ENCODE results near the gene EPHA5.

Gene EPHA5

GRCh38 chr4:65383589-65384305, 286.5 kb downstream of the EPHA5 start:
- no peak overlapping the region for H4K8ac ChIP-seq (ENCODE audit: low read depth, low read length)
- H3K79me1 ChIP-seq (ENCODE audit: low read length): no peaks in the 10 kb centered on the region
- no peak overlapping the region for H3K27ac ChIP-seq (ENCODE audit: low read depth, low read length)
- H3K18ac ChIP-seq (ENCODE audit: low read length): no peak overlapping the region
- H4K12ac ChIP-seq (ENCODE audit: low read depth, low read length): no peak overlapping the region
- no peak overlapping the region for H3K9ac ChIP-seq (ENCODE audit: low read length)
- no peaks in the 10 kb centered on the region for H3K27me3 ChIP-seq (ENCODE audit: insufficient read depth, low read length)
- no peak for DNase-seq
- H3K4ac ChIP-seq (ENCODE audit: low read depth, low read length): no peak overlapping the region
- H2BK12ac ChIP-seq (ENCODE audit: low read length): no peak overlapping the region
- no peak overlapping the region for H3K4me2 ChIP-seq (ENCODE audit: low read length)
- H3K4me3 ChIP-seq (ENCODE audit: low read depth, low read length): no peak overlapping the region
- H2AK5ac ChIP-seq (ENCODE audit: low read length): no peak overlapping the region
- no peak overlapping the region for H4K91ac ChIP-seq (ENCODE audit: low read depth, low read length)
- H2BK120ac ChIP-seq (ENCODE audit: insufficient read depth, low read length, poor library complexity): no peak overlapping the region
- no peaks in the 10 kb centered on the region for H3K9me3 ChIP-seq (ENCODE audit: insufficient read depth, low read depth, low read length)
- H3K4me1 ChIP-seq (ENCODE audit: control insufficient read depth in 1 of 2, insufficient read depth in 2 of 2, low read length in 2 of 2): no peaks in the 10 kb centered on the region
- no CpG with 5 or more reads among the region's 6 CpGs for WGBS (ENCODE audit: extremely low coverage, insufficient coverage, insufficient read length)
- H2BK5ac ChIP-seq (ENCODE audit: low read depth, low read length, poor library complexity): no peak overlapping the region
- no peaks in the 10 kb centered on the region for H3K36me3 ChIP-seq (ENCODE audit: control insufficient read depth in 1 of 2, insufficient read depth in 2 of 2, low read length in 2 of 2)
- H3K23ac ChIP-seq (ENCODE audit: low read length): no peak overlapping the region
- no peaks in the 10 kb centered on the region for H3K79me2 ChIP-seq (ENCODE audit: control insufficient read depth, insufficient read depth, low read length, poor library complexity)
- no peak overlapping the region for H3K14ac ChIP-seq (ENCODE audit: low read length)
- no peak overlapping the region for H2AFZ ChIP-seq (ENCODE audit: insufficient read depth, low read length, poor library complexity)

DNA sequence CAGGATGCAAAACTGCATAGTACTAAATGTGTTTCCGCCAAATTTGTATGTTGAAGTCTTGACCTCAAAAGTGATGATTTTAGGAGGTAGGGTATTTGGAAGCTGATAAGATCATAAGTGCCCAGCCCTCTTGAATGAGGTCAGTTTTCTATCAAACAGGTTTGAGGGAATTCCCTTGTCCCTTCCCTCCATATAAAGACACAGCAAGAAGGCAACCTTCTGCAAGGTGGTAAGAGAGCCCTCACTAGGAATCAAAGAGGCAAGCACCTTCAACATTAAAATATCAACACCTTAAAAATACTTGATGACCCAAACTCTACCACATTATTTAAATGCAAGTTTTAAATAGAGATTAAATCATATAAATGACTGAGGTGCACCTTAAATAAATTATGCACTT, 288.6 kb downstream of the EPHA5 start:
- WGBS (ENCODE audit: extremely low coverage, insufficient coverage, insufficient read length): no CpG with 5 or more reads among the region's 1 CpG

GRCh38 chr4:65370709-65371108, 299.6 kb downstream of the EPHA5 start:
- H4K8ac ChIP-seq (ENCODE audit: low read depth, low read length): no peak overlapping the region
- no peaks in the 10 kb centered on the region for H3K36me3 ChIP-seq (ENCODE audit: control insufficient read depth in 1 of 2, insufficient read depth in 2 of 2, low read length in 2 of 2)
- no peak overlapping the region for H2BK12ac ChIP-seq (ENCODE audit: low read length)
- no peak overlapping the region for H2BK120ac ChIP-seq (ENCODE audit: insufficient read depth, low read length, poor library complexity)
- DNase-seq: no peak
- H3K9me3 ChIP-seq (ENCODE audit: insufficient read depth, low read depth, low read length): no peaks in the 10 kb centered on the region
- no peaks in the 10 kb centered on the region for H3K27me3 ChIP-seq (ENCODE audit: insufficient read depth, low read length)
- H4K91ac ChIP-seq (ENCODE audit: low read depth, low read length): no peak overlapping the region
- H3K4me2 ChIP-seq (ENCODE audit: low read length): no peak overlapping the region
- no peak overlapping the region for H3K4me3 ChIP-seq (ENCODE audit: low read depth, low read length)
- no peak overlapping the region for H2BK5ac ChIP-seq (ENCODE audit: low read depth, low read length, poor library complexity)
- H4K12ac ChIP-seq (ENCODE audit: low read depth, low read length): no peak overlapping the region
- H3K79me1 ChIP-seq (ENCODE audit: low read length): no peaks in the 10 kb centered on the region
- WGBS (ENCODE audit: extremely low coverage, insufficient coverage, insufficient read length): no CpG with 5 or more reads among the region's 3 CpGs
- no peak overlapping the region for H3K4ac ChIP-seq (ENCODE audit: low read depth, low read length)
- H3K27ac ChIP-seq (ENCODE audit: low read depth, low read length): no peak overlapping the region
- H3K4me1 ChIP-seq (ENCODE audit: control insufficient read depth in 1 of 2, insufficient read depth in 2 of 2, low read length in 2 of 2): no peaks in the 10 kb centered on the region
- H3K18ac ChIP-seq (ENCODE audit: low read length): no peak overlapping the region
- no peak overlapping the region for H2AFZ ChIP-seq (ENCODE audit: insufficient read depth, low read length, poor library complexity)
- no peak overlapping the region for H3K23ac ChIP-seq (ENCODE audit: low read length)
- H2AK5ac ChIP-seq (ENCODE audit: low read length): no peak overlapping the region
- H3K14ac ChIP-seq (ENCODE audit: low read length): no peak overlapping the region
- H3K79me2 ChIP-seq (ENCODE audit: control insufficient read depth, insufficient read depth, low read length, poor library complexity): no peaks in the 10 kb centered on the region
- no peak overlapping the region for H3K9ac ChIP-seq (ENCODE audit: low read length)

More for the DNA sequence above, 288.6 kb downstream of the EPHA5 start:
- no peaks in the 10 kb centered on the region for H3K36me3 ChIP-seq (ENCODE audit: control insufficient read depth in 1 of 2, insufficient read depth in 2 of 2, low read length in 2 of 2)
- no peaks in the 10 kb centered on the region for H3K9me3 ChIP-seq (ENCODE audit: insufficient read depth, low read depth, low read length)
- H3K23ac ChIP-seq (ENCODE audit: low read length): no peak overlapping the region
- H2AFZ ChIP-seq (ENCODE audit: insufficient read depth, low read length, poor library complexity): no peak overlapping the region
- no peak overlapping the region for H3K4me2 ChIP-seq (ENCODE audit: low read length)
- no peaks in the 10 kb centered on the region for H3K4me1 ChIP-seq (ENCODE audit: control insufficient read depth in 1 of 2, insufficient read depth in 2 of 2, low read length in 2 of 2)
- no peak for DNase-seq
- H3K27me3 ChIP-seq (ENCODE audit: insufficient read depth, low read length): no peaks in the 10 kb centered on the region
- H3K14ac ChIP-seq (ENCODE audit: low read length): no peak overlapping the region
- H3K79me1 ChIP-seq (ENCODE audit: low read length): no peaks in the 10 kb centered on the region
- H2BK5ac ChIP-seq (ENCODE audit: low read depth, low read length, poor library complexity): no peak overlapping the region
- H3K79me2 ChIP-seq (ENCODE audit: control insufficient read depth, insufficient read depth, low read length, poor library complexity): no peaks in the 10 kb centered on the region
- H3K27ac ChIP-seq (ENCODE audit: low read depth, low read length): no peak overlapping the region
- H3K18ac ChIP-seq (ENCODE audit: low read length): no peak overlapping the region
- H2AK5ac ChIP-seq (ENCODE audit: low read length): no peak overlapping the region
- no peak overlapping the region for H2BK12ac ChIP-seq (ENCODE audit: low read length)
- H3K9ac ChIP-seq (ENCODE audit: low read length): no peak overlapping the region
- H4K8ac ChIP-seq (ENCODE audit: low read depth, low read length): no peak overlapping the region
- H3K4me3 ChIP-seq (ENCODE audit: low read depth, low read length): no peak overlapping the region
- H4K12ac ChIP-seq (ENCODE audit: low read depth, low read length): no peak overlapping the region
- H2BK120ac ChIP-seq (ENCODE audit: insufficient read depth, low read length, poor library complexity): no peak overlapping the region
- H4K91ac ChIP-seq (ENCODE audit: low read depth, low read length): no peak overlapping the region
- H3K4ac ChIP-seq (ENCODE audit: low read depth, low read length): no peak overlapping the region

- H3K14ac ChIP-seq (ENCODE audit: low read length): no peak overlapping the region
- no peak overlapping the region for H4K8ac ChIP-seq (ENCODE audit: low read depth, low read length)
- no peak overlapping the region for H3K4me2 ChIP-seq (ENCODE audit: low read length)
- no peak overlapping the region for H2BK120ac ChIP-seq (ENCODE audit: insufficient read depth, low read length, poor library complexity)
- H3K36me3 ChIP-seq (ENCODE audit: control insufficient read depth in 1 of 2, insufficient read depth in 2 of 2, low read length in 2 of 2): no peaks in the 10 kb centered on the region
- H3K79me1 ChIP-seq (ENCODE audit: low read length): no peaks in the 10 kb centered on the region
- no peaks in the 10 kb centered on the region for H3K4me1 ChIP-seq (ENCODE audit: control insufficient read depth in 1 of 2, insufficient read depth in 2 of 2, low read length in 2 of 2)
- no peak overlapping the region for H3K27ac ChIP-seq (ENCODE audit: low read depth, low read length)
- no peak overlapping the region for H4K91ac ChIP-seq (ENCODE audit: low read depth, low read length)
- H2BK5ac ChIP-seq (ENCODE audit: low read depth, low read length, poor library complexity): no peak overlapping the region
- no peak overlapping the region for H3K9ac ChIP-seq (ENCODE audit: low read length)
- H2BK12ac ChIP-seq (ENCODE audit: low read length): no peak overlapping the region
- DNase-seq: no peak
- H3K23ac ChIP-seq (ENCODE audit: low read length): no peak overlapping the region
- H3K18ac ChIP-seq (ENCODE audit: low read length): no peak overlapping the region
- no peaks in the 10 kb centered on the region for H3K9me3 ChIP-seq (ENCODE audit: insufficient read depth, low read depth, low read length)
- no peak overlapping the region for H2AK5ac ChIP-seq (ENCODE audit: low read length)
- no peak overlapping the region for H2AFZ ChIP-seq (ENCODE audit: insufficient read depth, low read length, poor library complexity)
- H4K12ac ChIP-seq (ENCODE audit: low read depth, low read length): no peak overlapping the region
- no peak overlapping the region for H3K4ac ChIP-seq (ENCODE audit: low read depth, low read length)
- no peak overlapping the region for H3K4me3 ChIP-seq (ENCODE audit: low read depth, low read length)
- no peaks in the 10 kb centered on the region for H3K27me3 ChIP-seq (ENCODE audit: insufficient read depth, low read length)
- H3K79me2 ChIP-seq (ENCODE audit: control insufficient read depth, insufficient read depth, low read length, poor library complexity): no peaks in the 10 kb centered on the region
- no CpG with 5 or more reads among the region's 1 CpG for WGBS (ENCODE audit: extremely low coverage, insufficient coverage, insufficient read length)
Measured at GRCh38 chr4:65367306-65367705, 303.0 kb downstream of the EPHA5 start.
